NB4 (cell line): ENCODE data around the gene NCOA3.

Experiments used
- POLR2A ChIP-seq: IDR thresholded peaks from 2 replicates; pipeline ENCODE4 v1.6.1; 2011; ENCODE audit warnings: mild to moderate bottlenecking; ENCODE audit not compliant: insufficient read length; ENCODE audit errors: extremely low read depth
- TF ChIP-seq, protein P1 (sequence below): IDR thresholded peaks from one replicate; pipeline ENCODE4 v1.5.1; 2012; ENCODE audit warnings: low read depth, low read length
- TF ChIP-seq, protein P2 (sequence below): IDR thresholded peaks from 2 replicates; pipeline ENCODE4 v1.6.1; 2011; ENCODE audit warnings: low read depth, low read length

DNA sequence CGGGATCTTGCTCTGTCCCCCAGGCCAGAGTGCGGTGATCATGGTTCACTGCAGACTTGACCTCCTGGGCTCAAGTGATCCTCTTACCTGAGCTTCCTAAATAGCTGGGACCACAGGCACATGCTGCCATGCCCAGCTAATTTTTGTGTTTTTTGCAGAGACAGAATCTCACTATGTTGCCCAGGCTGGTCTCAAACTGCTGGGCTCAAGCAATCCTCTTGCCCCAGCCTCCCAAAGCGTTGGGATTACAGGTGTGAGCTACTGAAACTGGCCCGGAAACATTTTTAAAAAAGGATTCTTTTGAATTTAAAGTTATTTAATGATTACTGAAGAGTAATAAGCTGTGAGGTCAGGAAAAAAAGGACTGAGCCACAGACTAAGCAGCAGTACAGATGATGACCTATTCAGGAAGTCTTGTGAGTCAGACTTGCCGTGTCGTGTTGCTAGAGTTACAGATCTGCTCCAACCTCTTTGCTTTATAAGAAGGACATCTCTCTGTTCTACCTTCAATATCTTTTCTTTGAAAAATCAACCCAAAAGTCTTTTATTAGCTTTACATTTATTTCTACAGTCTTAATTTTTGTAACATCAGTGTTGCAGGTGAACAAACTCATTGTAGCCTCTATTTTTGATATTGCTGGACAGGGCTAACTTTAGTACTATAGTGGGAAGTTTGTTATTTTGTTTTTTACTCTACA is 108.7 kb downstream of the NCOA3 start:
- TF ChIP-seq POLR2A = no peak
- TF ChIP-seq, protein P1, sequence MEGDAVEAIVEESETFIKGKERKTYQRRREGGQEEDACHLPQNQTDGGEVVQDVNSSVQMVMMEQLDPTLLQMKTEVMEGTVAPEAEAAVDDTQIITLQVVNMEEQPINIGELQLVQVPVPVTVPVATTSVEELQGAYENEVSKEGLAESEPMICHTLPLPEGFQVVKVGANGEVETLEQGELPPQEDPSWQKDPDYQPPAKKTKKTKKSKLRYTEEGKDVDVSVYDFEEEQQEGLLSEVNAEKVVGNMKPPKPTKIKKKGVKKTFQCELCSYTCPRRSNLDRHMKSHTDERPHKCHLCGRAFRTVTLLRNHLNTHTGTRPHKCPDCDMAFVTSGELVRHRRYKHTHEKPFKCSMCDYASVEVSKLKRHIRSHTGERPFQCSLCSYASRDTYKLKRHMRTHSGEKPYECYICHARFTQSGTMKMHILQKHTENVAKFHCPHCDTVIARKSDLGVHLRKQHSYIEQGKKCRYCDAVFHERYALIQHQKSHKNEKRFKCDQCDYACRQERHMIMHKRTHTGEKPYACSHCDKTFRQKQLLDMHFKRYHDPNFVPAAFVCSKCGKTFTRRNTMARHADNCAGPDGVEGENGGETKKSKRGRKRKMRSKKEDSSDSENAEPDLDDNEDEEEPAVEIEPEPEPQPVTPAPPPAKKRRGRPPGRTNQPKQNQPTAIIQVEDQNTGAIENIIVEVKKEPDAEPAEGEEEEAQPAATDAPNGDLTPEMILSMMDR = no peak
- TF ChIP-seq, protein P2, sequence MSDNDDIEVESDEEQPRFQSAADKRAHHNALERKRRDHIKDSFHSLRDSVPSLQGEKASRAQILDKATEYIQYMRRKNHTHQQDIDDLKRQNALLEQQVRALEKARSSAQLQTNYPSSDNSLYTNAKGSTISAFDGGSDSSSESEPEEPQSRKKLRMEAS = no peak
